ENCODE results near the gene EXOC7. TPM values are rescaled to one million over a fixed set of nuclear protein-coding genes. Genes with fewer than 3 reads are reported as not detected.

EXOC7 gene
- polyA plus RNA-seq, 1 donor = 178 TPM

- no peak for DNase-seq
Measured at GRCh38 chr17:76138896-76139752, 35.5 kb upstream of the EXOC7 start.

GRCh38 chr17:76138234-76138895 lies 34.8 kb upstream of the EXOC7 start:
- DNase-seq = peak; percentile 82

GRCh38 chr17:76137351-76138233 lies 34.0 kb upstream of the EXOC7 start:
- DNase-seq = no peak

GRCh38 chr17:76137001-76137350 lies 33.4 kb upstream of the EXOC7 start:
- no peak for DNase-seq

GRCh38 chr17:76136276-76137000 lies 32.9 kb upstream of the EXOC7 start:
- DNase-seq = no peak

- DNase-seq = no peak
Measured at GRCh38 chr17:76135810-76136188, 32.2 kb upstream of the EXOC7 start.

GRCh38 chr17:76134911-76135809 lies 31.6 kb upstream of the EXOC7 start:
- no peak for DNase-seq

- no peak for DNase-seq
Measured at GRCh38 chr17:76132574-76133338, 29.2 kb upstream of the EXOC7 start.

GRCh38 chr17:76131692-76132573 lies 28.3 kb upstream of the EXOC7 start:
- DNase-seq = no peak

- DNase-seq = no peak
Measured at GRCh38 chr17:76131051-76131691, 27.6 kb upstream of the EXOC7 start.

- no peak for DNase-seq
Measured at GRCh38 chr17:76130473-76130872, 26.9 kb upstream of the EXOC7 start.

- DNase-seq = no peak
Measured at GRCh38 chr17:76125922-76126321, 22.3 kb upstream of the EXOC7 start.

GRCh38 chr17:76125391-76125675 lies 21.7 kb upstream of the EXOC7 start:
- no peak for DNase-seq

GRCh38 chr17:76124582-76125390 lies 21.2 kb upstream of the EXOC7 start:
- DNase-seq = no peak

GRCh38 chr17:76123749-76124581 lies 20.4 kb upstream of the EXOC7 start:
- no peak for DNase-seq

- DNase-seq = no peak
Measured at GRCh38 chr17:76123191-76123499, 19.6 kb upstream of the EXOC7 start.
